Measurements from ENCODE around the gene H6PD. TPM values are rescaled to one million over a fixed set of nuclear protein-coding genes. Genes with fewer than 3 reads are reported as not detected.
A peak's percentile ranks its signal among the peaks of the same experiment; 100 is the strongest.

H6PD gene
- total and polyA plus RNA-seq, 4 experiments from 2014 or later, result 5.5 to 18.8 (median 15.7) TPM

- CTCF ChIA-PET (ENCODE audit: partially characterized antibody), result interaction anchor here (0.7 kb wide), 1 partner anchor 227 kb away, joined by 3 read pairs; no protein-coding TSS in a partner anchor
- Mint-ChIP-seq H3K4me1 (peaks cover 18 to 34% (median 28%) of the 10 kb centered on the region in 4 donors), H3K36me3 (peaks cover 32 to 35% of the 10 kb centered on the region in 2 donors), H3K27me3 (no peaks in the 10 kb centered on the region), H3K27ac (peak overlapping the region in 1 of 7 donors; percentile 20), H3K9me3 (peaks cover 0 to 3% (median 0%) of the 10 kb centered on the region in 8 donors), H3K4me3 (no peak overlapping the region)
- no peaks in the 10 kb centered on the region for H3K9me3 ChIP-seq (ENCODE audit: control insufficient read depth in 1 of 2, low read length in 2 of 2)
- no peak overlapping the region for H3K4me3 ChIP-seq (ENCODE audit: low read length in 2 of 2)
- intact Hi-C loops (cut with micrococcal nuclease), result no loop called here
- H3K36me3 ChIP-seq (ENCODE audit: insufficient read depth, low read length), result no peaks in the 10 kb centered on the region
- H3K27me3 ChIP-seq (ENCODE audit: insufficient read depth, low read length), result no peaks in the 10 kb centered on the region
- no peaks in the 10 kb centered on the region for H3K4me1 ChIP-seq (ENCODE audit: insufficient read depth, low read length)
- POLR2A ChIA-PET (ENCODE audit: partially characterized antibody), result no interaction called here
- no peak for DNase-seq
- no peak overlapping the region for H3K27ac ChIP-seq (ENCODE audit: low read depth, low read length)
Observed at GRCh38 chr1:9261496-9261895, 26.9 kb downstream of the H6PD start.

GRCh38 chr1:9262096-9262986 lies 27.8 kb downstream of the H6PD start:
- Mint-ChIP-seq H3K27me3 (no peaks in the 10 kb centered on the region), H3K4me3 (no peak overlapping the region), H3K27ac (peak overlapping the region in 1 of 7 donors; percentile 20), H3K36me3 (peaks cover 32 to 36% of the 10 kb centered on the region in 2 donors), H3K4me1 (peaks cover 18 to 40% (median 25%) of the 10 kb centered on the region in 4 donors), H3K9me3 (peaks cover 0 to 3% (median 0%) of the 10 kb centered on the region in 8 donors)
- CTCF ChIA-PET (ENCODE audit: partially characterized antibody), result interaction anchor here (0.7 kb wide), 1 partner anchor 226 kb away, joined by 3 read pairs; no protein-coding TSS in a partner anchor
- intact Hi-C loops (cut with micrococcal nuclease), result no loop called here
- Histone ChIP-seq H3K27ac (ENCODE audit: low read depth, low read length) (no peak overlapping the region), H3K36me3 (ENCODE audit: insufficient read depth, low read length) (no peaks in the 10 kb centered on the region), H3K9me3 (ENCODE audit: control insufficient read depth in 1 of 2, low read length in 2 of 2) (no peaks in the 10 kb centered on the region), H3K4me3 (ENCODE audit: low read length in 2 of 2) (no peak overlapping the region), H3K4me1 (ENCODE audit: insufficient read depth, low read length) (peaks cover 2% of the 10 kb centered on the region), H3K27me3 (ENCODE audit: insufficient read depth, low read length) (no peaks in the 10 kb centered on the region)
- DNase-seq, result no peak
- POLR2A ChIA-PET (ENCODE audit: partially characterized antibody), result no interaction called here

- H3K36me3 Mint-ChIP-seq, result peaks cover 27 to 36% of the 10 kb centered on the region in 2 donors
- H3K4me1 Mint-ChIP-seq, result peaks cover 14 to 35% (median 20%) of the 10 kb centered on the region in 4 donors
- no peaks in the 10 kb centered on the region for H3K36me3 ChIP-seq (ENCODE audit: insufficient read depth, low read length)
- DNase-seq, result no peak
- H3K27me3 Mint-ChIP-seq, result no peaks in the 10 kb centered on the region
- no peaks in the 10 kb centered on the region for H3K27me3 ChIP-seq (ENCODE audit: insufficient read depth, low read length)
- H3K4me3 ChIP-seq (ENCODE audit: low read length in 2 of 2), result no peak overlapping the region
- H3K4me1 ChIP-seq (ENCODE audit: insufficient read depth, low read length), result peaks cover 5% of the 10 kb centered on the region
- H3K9me3 ChIP-seq (ENCODE audit: control insufficient read depth in 1 of 2, low read length in 2 of 2), result no peaks in the 10 kb centered on the region
- H3K9me3 Mint-ChIP-seq, result peaks cover 0 to 3% (median 0%) of the 10 kb centered on the region in 8 donors
- H3K4me3 Mint-ChIP-seq, result no peak overlapping the region
- no peak overlapping the region for H3K27ac ChIP-seq (ENCODE audit: low read depth, low read length)
- CTCF ChIA-PET (ENCODE audit: partially characterized antibody), result no interaction called here
- intact Hi-C loops (cut with micrococcal nuclease), result no loop called here
- no peak overlapping the region for H3K27ac Mint-ChIP-seq
- POLR2A ChIA-PET (ENCODE audit: partially characterized antibody), result no interaction called here
Observed at GRCh38 chr1:9263276-9263855, 28.8 kb downstream of the H6PD start.

GRCh38 chr1:9263984-9264872 lies 29.7 kb downstream of the H6PD start:
- H3K4me1 ChIP-seq (ENCODE audit: insufficient read depth, low read length), result peaks cover 5% of the 10 kb centered on the region
- no peaks in the 10 kb centered on the region for H3K9me3 ChIP-seq (ENCODE audit: control insufficient read depth in 1 of 2, low read length in 2 of 2)
- Mint-ChIP-seq H3K4me3 (no peak overlapping the region), H3K36me3 (peaks cover 27 to 32% of the 10 kb centered on the region in 2 donors), H3K27ac (no peak overlapping the region), H3K27me3 (no peaks in the 10 kb centered on the region), H3K4me1 (peaks cover 10 to 29% (median 15%) of the 10 kb centered on the region in 4 donors), H3K9me3 (peaks cover 0 to 3% (median 0%) of the 10 kb centered on the region in 8 donors)
- H3K4me3 ChIP-seq (ENCODE audit: low read length in 2 of 2), result no peak overlapping the region
- intact Hi-C loops (cut with micrococcal nuclease), result no loop called here
- no peaks in the 10 kb centered on the region for H3K36me3 ChIP-seq (ENCODE audit: insufficient read depth, low read length)
- DNase-seq, result no peak
- H3K27ac ChIP-seq (ENCODE audit: low read depth, low read length), result no peak overlapping the region
- CTCF ChIA-PET (ENCODE audit: partially characterized antibody), result interaction anchor here (0.6 to 1.2 kb wide), 3 partner anchors 192 to 436 kb away, joined by 3 to 4 read pairs (median 3); no protein-coding TSS in a partner anchor
- POLR2A ChIA-PET (ENCODE audit: partially characterized antibody), result no interaction called here
- no peaks in the 10 kb centered on the region for H3K27me3 ChIP-seq (ENCODE audit: insufficient read depth, low read length)

- Histone ChIP-seq H3K4me3 (ENCODE audit: low read length in 2 of 2) (no peak overlapping the region), H3K27ac (ENCODE audit: low read depth, low read length) (no peak overlapping the region), H3K9me3 (ENCODE audit: control insufficient read depth in 1 of 2, low read length in 2 of 2) (no peaks in the 10 kb centered on the region), H3K4me1 (ENCODE audit: insufficient read depth, low read length) (peaks cover 5% of the 10 kb centered on the region), H3K36me3 (ENCODE audit: insufficient read depth, low read length) (no peaks in the 10 kb centered on the region), H3K27me3 (ENCODE audit: insufficient read depth, low read length) (no peaks in the 10 kb centered on the region)
- intact Hi-C loops (cut with micrococcal nuclease), result no loop called here
- Mint-ChIP-seq H3K36me3 (peaks cover 27 to 32% of the 10 kb centered on the region in 2 donors), H3K4me3 (no peak overlapping the region), H3K4me1 (peaks cover 2 to 22% (median 7%) of the 10 kb centered on the region in 4 donors), H3K9me3 (peaks cover 0 to 3% (median 0%) of the 10 kb centered on the region in 8 donors), H3K27me3 (no peaks in the 10 kb centered on the region), H3K27ac (peak overlapping the region in 1 of 7 donors; percentile 78)
- ChIA-PET POLR2A (ENCODE audit: partially characterized antibody) (no interaction called here), CTCF (ENCODE audit: partially characterized antibody) (interaction anchor here (0.6 to 4.9 kb wide), 6 partner anchors 11 to 437 kb away, joined by 3 to 37 read pairs (median 4); no protein-coding TSS in a partner anchor)
- no peak for DNase-seq
Observed at GRCh38 chr1:9265037-9265436, 30.5 kb downstream of the H6PD start.

GRCh38 chr1:9265968-9266367 lies 31.4 kb downstream of the H6PD start:
- Mint-ChIP-seq H3K27me3 (no peaks in the 10 kb centered on the region), H3K27ac (peak overlapping the region in 1 of 7 donors; percentile 70), H3K36me3 (peaks cover 21 to 28% of the 10 kb centered on the region in 2 donors), H3K4me1 (peaks cover 0 to 13% (median 3%) of the 10 kb centered on the region in 4 donors), H3K4me3 (no peak overlapping the region), H3K9me3 (peaks cover 0 to under 1% (median 0%) of the 10 kb centered on the region in 8 donors)
- Histone ChIP-seq H3K27ac (ENCODE audit: low read depth, low read length) (no peak overlapping the region), H3K9me3 (ENCODE audit: control insufficient read depth in 1 of 2, low read length in 2 of 2) (no peaks in the 10 kb centered on the region), H3K27me3 (ENCODE audit: insufficient read depth, low read length) (no peaks in the 10 kb centered on the region), H3K4me3 (ENCODE audit: low read length in 2 of 2) (no peak overlapping the region), H3K4me1 (ENCODE audit: insufficient read depth, low read length) (peaks cover 5% of the 10 kb centered on the region), H3K36me3 (ENCODE audit: insufficient read depth, low read length) (no peaks in the 10 kb centered on the region)
- ChIA-PET CTCF (ENCODE audit: partially characterized antibody) (interaction anchor here (0.9 to 4.9 kb wide), 3 partner anchors 10 to 226 kb away, joined by 3 to 37 read pairs (median 25); no protein-coding TSS in a partner anchor), POLR2A (ENCODE audit: partially characterized antibody) (no interaction called here)
- intact Hi-C loops (cut with micrococcal nuclease), result no loop called here
- no peak for DNase-seq

Data from CD4-positive, alpha-beta memory T cell (primary cell).